ENCODE data around the gene CMTM8.

GRCh38 chr3:32239307-32240158 is 1.1 kb downstream of the CMTM8 start:
- TF ChIP-seq POLR2A (IDR thresholded peaks at IDR 0.05): no peak
- TF ChIP-seq CTCF (IDR thresholded peaks at IDR 0.05): no peak
- TF ChIP-seq POLR2AphosphoS5 (IDR thresholded peaks at IDR 0.05; ENCODE audit: insufficient read depth in 1 of 2, low read depth in 1 of 2): no peak
